CD8-positive, alpha-beta memory T cell (primary cell): Measurements from ENCODE around the gene SLC10A3. TPM values are rescaled to one million over a fixed set of nuclear protein-coding genes. Genes with fewer than 3 reads are reported as not detected.
A peak's percentile ranks its signal among the peaks of the same experiment; 100 is the strongest.

Experiments used
- CTCF ChIA-PET: fragments of 350-600 bp; sonication (Branson Sonifier 250); formaldehyde crosslinking; loops from one replicate; lab custom pipeline; 2021; ENCODE audit warnings: antibody characterized with exemption; lab: Charles Lee
- POLR2A ChIA-PET: fragments of 350-600 bp; sonication (Branson Sonifier 250); formaldehyde crosslinking; loops from one replicate; lab custom pipeline; 2021; ENCODE audit warnings: antibody characterized with exemption; lab: Charles Lee
- DNase-seq, 5 donors: peaks; one replicate each; pipeline versions ENCODE4 v3.0.0 to v3.0.0-alpha.2; 2020 to 2022; ENCODE audit warnings: mixed read lengths in 1 of 5
- H3K27ac ChIP-seq: one replicate; pipeline ENCODE4 v1.7.0; 2013; ENCODE audit warnings: low read depth, mild to moderate bottlenecking, low read length, moderate library complexity
- H3K27me3 ChIP-seq: 2 replicates; pipeline ENCODE4 v1.7.0; 2013; ENCODE audit warnings: low read length, mild to moderate bottlenecking; ENCODE audit not compliant: insufficient read depth, poor library complexity, severe bottlenecking
- H3K36me3 ChIP-seq: 2 replicates; pipeline ENCODE4 v1.7.0; 2013; ENCODE audit warnings: mild to moderate bottlenecking, low read length, moderate library complexity; ENCODE audit not compliant: insufficient read depth
- H3K4me1 ChIP-seq: 2 replicates; pipeline ENCODE4 v1.7.0; 2013; ENCODE audit warnings: mild to moderate bottlenecking, low read length, moderate library complexity; ENCODE audit not compliant: insufficient read depth
- H3K4me3 ChIP-seq: 2 replicates; pipeline ENCODE4 v1.7.0; 2013; ENCODE audit warnings: mild to moderate bottlenecking, low read length
- H3K9me3 ChIP-seq: 2 replicates; pipeline ENCODE4 v1.7.0; 2013; ENCODE audit warnings: mild to moderate bottlenecking, low read length
- H3K27ac Mint-ChIP-seq, 8 donors: one replicate each; pipeline ENCODE4 v1.8.0; 2020 to 2021; ENCODE audit warnings: mixed read lengths in 8 of 8, mild to moderate bottlenecking in 6 of 8, inconsistent platforms in 3 of 8, moderate library complexity in 3 of 8
- H3K27me3 Mint-ChIP-seq, 2 donors: one replicate each; pipeline ENCODE4 v1.8.0; 2020 to 2021; ENCODE audit warnings: mixed read lengths in 2 of 2, mild to moderate bottlenecking in 1 of 2, moderate library complexity in 1 of 2
- H3K36me3 Mint-ChIP-seq, 3 donors: one replicate each; pipeline ENCODE4 v1.8.0; 2020 to 2021; ENCODE audit warnings: mixed read lengths in 3 of 3, inconsistent platforms in 1 of 3, mild to moderate bottlenecking in 1 of 3
- H3K4me1 Mint-ChIP-seq, 3 donors: one replicate each; pipeline ENCODE4 v1.8.0; 2020 to 2021; ENCODE audit warnings: mixed read lengths in 3 of 3, inconsistent platforms in 1 of 3, mild to moderate bottlenecking in 1 of 3
- H3K4me3 Mint-ChIP-seq, 7 donors: one replicate each; pipeline ENCODE4 v1.8.0; 2020 to 2021; ENCODE audit warnings: mixed read lengths in 7 of 7, mild to moderate bottlenecking in 6 of 7, moderate library complexity in 4 of 7, inconsistent platforms in 2 of 7
- H3K9me3 Mint-ChIP-seq, 5 donors: one replicate each; pipeline ENCODE4 v1.8.0; 2020 to 2022; ENCODE audit warnings: mixed read lengths in 5 of 5, mild to moderate bottlenecking in 3 of 5, moderate library complexity in 2 of 5, inconsistent platforms in 1 of 5
- polyA plus RNA-seq: library from polyadenylated mRNA; unstranded; fragments of 300-500 nt; fragmentation: Illumina TruSeq; gene quantifications from one replicate; pipeline ENCODE4 v1.2.3, GENCODE V29; 2021
- total RNA-seq, 2 experiments: library from RNA; stranded (reverse); gene quantifications; one replicate each; pipeline ENCODE4 v1.2.3, GENCODE V29; 2021

SLC10A3 gene
- total and polyA plus RNA-seq, 3 experiments from 2014 or later = 40.8 to 81.0 (median 45.7) TPM

DNA sequence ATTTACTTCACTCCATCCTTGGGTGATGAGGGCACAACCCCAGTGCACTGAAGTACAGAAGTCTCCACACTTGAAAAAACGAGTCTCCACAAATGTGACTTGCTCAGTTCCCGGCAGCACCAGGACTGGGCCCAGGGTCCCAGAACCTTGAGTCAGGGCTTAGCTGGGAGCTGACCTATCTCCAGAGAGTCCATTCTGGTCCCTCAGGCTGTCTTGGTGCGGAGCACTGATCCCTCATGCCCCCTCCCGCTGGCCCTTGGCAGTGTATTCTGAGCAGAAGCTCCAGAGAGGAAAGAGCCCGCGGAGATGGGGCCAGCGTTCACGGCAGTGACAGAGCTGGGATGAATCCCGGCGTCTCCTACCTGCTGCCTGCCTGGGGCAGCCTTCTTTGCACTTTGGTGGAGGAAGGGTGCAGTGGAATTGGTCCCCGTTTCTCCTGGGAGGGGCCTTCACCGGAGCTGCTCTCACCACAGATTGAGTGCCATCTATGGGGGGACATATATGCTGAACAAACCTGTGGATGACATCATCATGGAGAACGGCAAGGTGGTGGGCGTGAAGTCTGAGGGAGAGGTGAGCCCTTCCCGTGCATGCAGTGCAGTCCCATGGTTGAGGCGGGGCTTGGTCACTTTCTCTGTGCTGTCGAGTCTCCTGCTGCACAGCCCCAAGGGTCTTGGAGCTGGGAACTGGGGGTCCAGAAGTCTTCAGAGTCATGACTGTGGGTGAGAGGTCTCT, 49.6 kb downstream of the SLC10A3 start:
- Histone ChIP-seq H3K27me3 (no peaks in the 10 kb centered on the region), H3K36me3 (no peaks in the 10 kb centered on the region), H3K4me3 (no peak overlapping the region), H3K27ac (no peak overlapping the region), H3K9me3 (no peaks in the 10 kb centered on the region), H3K4me1 (peaks cover 38% of the 10 kb centered on the region)
- Mint-ChIP-seq H3K4me1 (peaks cover 20 to 47% (median 23%) of the 10 kb centered on the region in 3 donors), H3K27me3 (peaks cover 0 to 12% of the 10 kb centered on the region in 2 donors), H3K9me3 (no peaks in the 10 kb centered on the region), H3K36me3 (peaks cover 0 to 40% (median 0%) of the 10 kb centered on the region in 3 donors), H3K4me3 (peak overlapping the region in 3 of 7 donors; percentile 48 to 73 (median 65)), H3K27ac (peak overlapping the region in 7 of 8 donors; percentile 37 to 93 (median 87))
- ChIA-PET POLR2A (interaction anchor here (0.6 kb wide), 1 partner anchor 17 kb away, joined by 3 read pairs; the partner anchor contains the start of gene PLXNA3), CTCF (interaction anchor here (1.5 kb wide), 1 partner anchor 42 kb away, joined by 6 read pairs; the partner anchor contains the start of gene RPL10)
- no peak for DNase-seq

DNA sequence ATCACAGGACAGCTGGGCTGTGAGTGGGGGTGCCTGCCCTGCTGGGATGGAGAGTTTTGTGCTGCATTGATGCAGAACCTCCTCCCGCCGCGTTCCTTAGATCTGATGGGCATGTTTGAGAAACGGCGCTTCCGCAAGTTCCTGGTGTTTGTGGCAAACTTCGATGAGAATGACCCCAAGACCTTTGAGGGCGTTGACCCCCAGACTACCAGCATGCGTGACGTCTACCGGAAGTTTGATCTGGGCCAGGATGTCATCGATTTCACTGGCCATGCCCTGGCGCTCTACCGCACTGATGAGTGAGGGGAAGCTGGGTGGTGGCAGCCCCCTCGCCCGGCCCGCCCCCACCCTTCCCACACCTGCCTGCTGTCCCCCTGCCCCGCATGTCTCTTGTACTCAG, 50.6 kb downstream of the SLC10A3 start:
- no peak overlapping the region for H3K27ac ChIP-seq
- no peaks in the 10 kb centered on the region for H3K9me3 Mint-ChIP-seq
- no peak overlapping the region for H3K4me3 ChIP-seq
- H3K36me3 Mint-ChIP-seq = peaks cover 0 to 47% (median 0%) of the 10 kb centered on the region in 3 donors
- H3K27me3 Mint-ChIP-seq = peaks cover 0 to 12% of the 10 kb centered on the region in 2 donors
- peaks cover 33% of the 10 kb centered on the region for H3K4me1 ChIP-seq
- H3K27me3 ChIP-seq = no peaks in the 10 kb centered on the region
- peak overlapping the region in 3 of 8 donors; percentile 47 to 90 (median 64) for H3K27ac Mint-ChIP-seq
- H3K9me3 ChIP-seq = no peaks in the 10 kb centered on the region
- CTCF ChIA-PET = no interaction called here
- H3K4me3 Mint-ChIP-seq = peak overlapping the region in 1 of 7 donors; percentile 31
- H3K4me1 Mint-ChIP-seq = peaks cover 20 to 43% (median 22%) of the 10 kb centered on the region in 3 donors
- no peak for DNase-seq
- POLR2A ChIA-PET = no interaction called here
- H3K36me3 ChIP-seq = no peaks in the 10 kb centered on the region

DNA sequence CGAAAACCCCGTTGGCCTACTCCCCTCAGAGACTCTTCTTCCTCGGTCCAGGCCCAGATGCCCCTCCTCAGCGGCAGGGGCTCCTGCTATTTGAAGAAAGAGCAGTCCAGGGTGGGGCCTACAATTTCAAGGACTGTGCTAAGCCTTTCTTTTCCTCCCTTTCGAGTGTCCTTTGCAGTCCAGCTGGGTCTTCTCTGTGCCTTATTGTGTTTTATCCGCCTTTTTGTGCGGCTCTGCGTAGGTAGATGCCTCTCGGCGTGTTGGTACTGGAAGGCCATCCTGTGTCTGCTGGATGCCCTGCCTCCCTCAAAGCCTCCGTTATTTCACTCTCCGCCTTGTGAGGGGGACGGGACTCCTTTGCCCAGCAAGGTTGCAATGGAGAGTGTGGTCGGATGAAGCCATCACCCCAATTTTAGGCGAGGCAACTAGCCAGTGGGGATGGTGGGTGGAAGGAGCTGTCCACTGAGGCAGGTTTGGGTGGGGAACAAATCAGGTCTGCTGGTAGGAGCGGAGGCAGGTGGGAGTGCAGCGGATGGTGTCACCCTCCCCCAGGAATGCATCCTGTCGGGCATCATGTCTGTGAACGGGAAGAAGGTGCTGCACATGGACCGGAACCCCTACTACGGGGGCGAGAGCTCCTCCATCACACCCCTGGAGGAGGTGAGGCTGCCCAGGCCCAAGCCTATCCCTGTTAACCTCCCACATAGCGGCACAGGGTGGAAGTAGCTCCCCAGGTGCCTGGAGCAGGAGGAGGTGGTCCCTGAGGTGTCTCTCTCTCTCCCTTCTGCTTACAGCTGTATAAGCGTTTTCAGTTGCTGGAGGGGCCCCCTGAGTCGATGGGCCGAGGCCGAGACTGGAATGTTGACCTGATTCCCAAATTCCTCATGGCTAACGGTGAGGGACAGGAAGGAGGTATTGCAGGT, 52.2 kb downstream of the SLC10A3 start:
- DNase-seq = no peak
- ChIA-PET POLR2A (no interaction called here), CTCF (no interaction called here)
- no peaks in the 10 kb centered on the region for H3K9me3 ChIP-seq
- Mint-ChIP-seq H3K27me3 (peaks cover 0 to 16% of the 10 kb centered on the region in 2 donors), H3K4me3 (peak overlapping the region; percentile 81 to 94 (median 86)), H3K36me3 (peaks cover 0 to 59% (median 0%) of the 10 kb centered on the region in 3 donors), H3K4me1 (peaks cover 20 to 39% (median 22%) of the 10 kb centered on the region in 3 donors), H3K9me3 (no peaks in the 10 kb centered on the region), H3K27ac (peak overlapping the region; percentile 66 to 97 (median 88))
- peak overlapping the region; percentile 58 for H3K4me3 ChIP-seq
- H3K27ac ChIP-seq = peak overlapping the region; percentile 31
- no peaks in the 10 kb centered on the region for H3K36me3 ChIP-seq
- no peaks in the 10 kb centered on the region for H3K27me3 ChIP-seq
- H3K4me1 ChIP-seq = peaks cover 24% of the 10 kb centered on the region

Other genes with a start within 250 kb of the SLC10A3 start
- not detected for gene OPN1MW3, start 233.0 kb downstream of the SLC10A3 start, total RNA-seq
- gene OPN1MW3, start 233.0 kb downstream of the SLC10A3 start, polyA plus RNA-seq = not detected
- not detected for gene TEX28, start 195.5 kb downstream of the SLC10A3 start, total RNA-seq
- gene TEX28, start 195.5 kb downstream of the SLC10A3 start, polyA plus RNA-seq = not detected
- under 1 TPM in 1 of 2 experiments, not detected in 1; 0.18 TPM for gene TKTL1, start 194.8 kb downstream of the SLC10A3 start, total RNA-seq
- gene TKTL1, start 194.8 kb downstream of the SLC10A3 start, polyA plus RNA-seq = 8.7 TPM
- gene FLNA, start 116.0 kb downstream of the SLC10A3 start, total RNA-seq = 1,000 to 10,000 TPM; 1,299 to 1,356 TPM
- gene FLNA, start 116.0 kb downstream of the SLC10A3 start, polyA plus RNA-seq = 799 TPM
- gene EMD, start 111.3 kb downstream of the SLC10A3 start, total RNA-seq = 100 to 1,000 TPM; 107 to 119 TPM
- 37.2 TPM for gene EMD, start 111.3 kb downstream of the SLC10A3 start, polyA plus RNA-seq
- gene RPL10, start 92.3 kb downstream of the SLC10A3 start, total RNA-seq = 1,000 to 10,000 TPM; 3,198 to 3,218 TPM
- 4,855 TPM for gene RPL10, start 92.3 kb downstream of the SLC10A3 start, polyA plus RNA-seq
- 10 to 100 TPM in 1 of 2 experiments, 1 to 10 TPM in 1; 9.8 to 10.1 TPM for gene DNASE1L1, start 81.4 kb downstream of the SLC10A3 start, total RNA-seq
- gene DNASE1L1, start 81.4 kb downstream of the SLC10A3 start, polyA plus RNA-seq = 19.1 TPM
- gene TAFAZZIN, start 79.1 kb downstream of the SLC10A3 start, total RNA-seq = 10 to 100 TPM; 51.9 to 52.3 TPM
- 41.4 TPM for gene TAFAZZIN, start 79.1 kb downstream of the SLC10A3 start, polyA plus RNA-seq
- 10 to 100 TPM; 43.0 to 43.2 TPM for gene ATP6AP1, start 62.0 kb downstream of the SLC10A3 start, total RNA-seq
- gene ATP6AP1, start 62.0 kb downstream of the SLC10A3 start, polyA plus RNA-seq = 129 TPM
- 100 to 1,000 TPM; 107 to 113 TPM for gene GDI1, start 53.5 kb downstream of the SLC10A3 start, total RNA-seq
- gene GDI1, start 53.5 kb downstream of the SLC10A3 start, polyA plus RNA-seq = 49.1 TPM
- 10 to 100 TPM; 79.5 to 81.3 TPM for gene FAM50A, start 46.5 kb downstream of the SLC10A3 start, total RNA-seq
- gene FAM50A, start 46.5 kb downstream of the SLC10A3 start, polyA plus RNA-seq = 59.6 TPM
- gene PLXNA3, start 32.3 kb downstream of the SLC10A3 start, total RNA-seq = 10 to 100 TPM; 34.1 to 39.2 TPM
- 0.79 TPM for gene PLXNA3, start 32.3 kb downstream of the SLC10A3 start, polyA plus RNA-seq
- 10 to 100 TPM; 72.5 to 74.6 TPM for gene LAGE3, start 11.3 kb downstream of the SLC10A3 start, total RNA-seq
- gene LAGE3, start 11.3 kb downstream of the SLC10A3 start, polyA plus RNA-seq = 51.2 TPM
- 10 to 100 TPM; 58.9 to 64.3 TPM for gene UBL4A, start 4.0 kb downstream of the SLC10A3 start, total RNA-seq
- gene UBL4A, start 4.0 kb downstream of the SLC10A3 start, polyA plus RNA-seq = 55.3 TPM
- gene FAM3A, start 25.6 kb upstream of the SLC10A3 start, total RNA-seq = 10 to 100 TPM; 28.4 to 29.4 TPM
- gene FAM3A, start 25.6 kb upstream of the SLC10A3 start, polyA plus RNA-seq = 29.6 TPM
- 100 to 1,000 TPM; 108 to 116 TPM for gene G6PD, start 56.2 kb upstream of the SLC10A3 start, total RNA-seq
- gene G6PD, start 56.2 kb upstream of the SLC10A3 start, polyA plus RNA-seq = 10.7 TPM
- gene IKBKG, start 57.0 kb upstream of the SLC10A3 start, total RNA-seq = 10 to 100 TPM; 33.9 to 35.4 TPM
- 34.8 TPM for gene IKBKG, start 57.0 kb upstream of the SLC10A3 start, polyA plus RNA-seq
- not detected for gene CTAG1A, start 94.5 kb upstream of the SLC10A3 start, total RNA-seq
- gene CTAG1A, start 94.5 kb upstream of the SLC10A3 start, polyA plus RNA-seq = not detected
- not detected for gene CTAG1B, start 128.7 kb upstream of the SLC10A3 start, total RNA-seq
- gene CTAG1B, start 128.7 kb upstream of the SLC10A3 start, polyA plus RNA-seq = not detected
- gene CTAG2, start 162.9 kb upstream of the SLC10A3 start, total RNA-seq = 10 to 100 TPM; 44.1 to 47.3 TPM
- not detected for gene CTAG2, start 162.9 kb upstream of the SLC10A3 start, polyA plus RNA-seq